NCI-H510A (cell line): ENCODE measurements around the gene STAT5B.
"Not testable (repeated sequence)": the region's sequence is repeated elsewhere in the genome, so short reads cannot be mapped to it uniquely, and the experiment has no call there.

Experiments
- DNase-seq: peaks from one replicate; lab custom pipeline; 2025; lab: John Stamatoyannopoulos, UW

Gene STAT5B

DNA sequence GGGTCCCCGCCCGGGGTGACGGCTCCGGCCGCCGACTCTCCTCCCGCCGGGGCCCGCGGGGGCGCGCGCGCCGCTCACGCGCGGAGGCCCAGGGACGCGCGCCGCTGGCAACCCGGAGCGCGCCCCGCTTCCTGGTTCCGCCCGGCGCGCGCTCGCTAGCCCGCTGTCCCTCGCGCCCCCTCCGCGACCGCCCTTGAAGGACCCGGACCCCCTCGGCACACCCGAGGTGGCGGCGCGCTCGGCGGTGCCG, at the start of gene STAT5B:
Gene STAT5B, minus strand, starts transcription at position 33 of the 250 bp plus-strand sequence. CDS start 44,264 bp downstream, outside the sequence.
- DNase-seq = peak; percentile 73

DNA sequence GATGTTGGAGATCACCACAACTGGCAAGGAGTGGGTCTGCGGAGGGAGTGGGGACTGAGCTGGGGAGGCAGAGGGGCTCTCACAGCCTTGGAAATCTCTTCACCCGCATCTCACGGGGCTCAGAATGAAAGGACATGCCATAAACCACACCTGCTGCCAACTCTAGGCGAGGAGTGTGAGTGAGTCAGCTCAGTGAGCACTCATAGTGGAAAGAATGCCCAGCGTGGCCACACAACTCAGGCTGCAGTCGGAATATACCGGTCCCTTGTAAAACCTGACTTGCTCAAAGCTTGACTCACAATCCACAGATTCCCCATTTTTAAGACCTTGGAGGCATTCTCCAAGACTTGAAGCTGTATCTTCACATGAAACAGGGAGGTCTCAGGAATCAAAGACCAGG, 48.8 kb upstream of the STAT5B start:
- no peak for DNase-seq

DNA sequence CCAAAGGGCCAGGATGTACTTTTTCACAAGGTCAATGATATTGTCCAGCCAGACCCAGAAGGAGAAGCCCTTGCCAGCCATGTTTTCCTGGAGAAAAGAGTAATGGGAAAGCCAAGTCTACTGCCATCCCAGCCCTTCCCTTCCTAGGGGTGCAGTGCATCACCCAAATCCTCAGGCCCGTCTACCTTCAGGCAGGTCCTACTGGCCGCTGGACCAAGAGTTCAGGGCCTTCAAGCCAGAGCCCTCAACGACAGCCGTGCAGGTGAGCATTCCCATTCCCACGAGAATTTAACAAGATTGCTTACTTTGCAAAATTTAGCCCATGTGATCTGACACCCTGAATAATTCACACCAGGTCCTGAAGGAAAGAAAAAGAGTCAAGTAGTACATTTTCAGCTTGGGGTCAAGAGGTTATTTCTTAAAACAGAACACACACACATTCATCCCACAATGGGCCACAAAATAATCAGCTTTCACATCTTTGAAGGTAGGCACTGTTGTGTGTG, 47.1 kb upstream of the STAT5B start:
- DNase-seq = no peak

DNA sequence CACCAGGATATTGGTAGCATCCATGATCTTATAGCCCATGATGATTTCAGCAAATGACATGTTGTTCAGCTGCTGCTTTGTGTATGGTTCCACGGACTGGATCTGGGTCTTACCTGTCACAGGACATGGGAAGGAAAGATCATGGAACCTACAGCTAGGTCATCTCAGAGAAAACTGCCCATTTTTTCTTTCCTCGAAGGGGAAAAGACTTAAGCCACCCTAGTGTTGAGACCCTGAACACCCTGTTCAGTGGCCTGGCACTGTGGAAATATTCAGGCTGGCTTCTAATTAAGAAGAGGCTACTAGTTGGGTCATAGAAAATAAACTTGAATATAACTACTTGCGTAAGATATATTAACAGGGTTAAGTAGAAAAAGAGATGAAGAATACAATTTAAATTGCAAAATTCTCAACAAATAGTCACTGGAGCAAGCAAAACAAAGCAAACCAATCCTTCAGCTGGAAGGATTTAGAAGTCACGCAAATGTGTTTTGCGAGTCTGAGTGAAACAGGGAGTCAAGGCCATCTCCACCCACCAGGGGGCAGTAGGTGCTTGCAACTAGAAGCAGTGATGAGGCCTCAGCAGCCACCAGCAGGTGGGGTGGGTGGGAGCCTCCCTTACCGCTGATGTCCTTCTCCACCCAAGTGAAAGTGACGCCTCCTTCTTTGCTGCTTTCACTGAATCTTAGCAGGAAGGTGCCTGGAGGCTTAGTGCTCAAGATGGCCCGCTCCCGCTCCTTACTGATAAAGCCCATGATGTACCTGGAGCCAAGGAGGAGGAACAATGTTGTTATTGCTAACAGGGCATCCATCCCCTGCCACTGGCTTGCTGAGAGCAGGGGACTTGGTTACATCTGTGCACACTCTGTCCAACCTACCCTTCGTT, 46.4 kb upstream of the STAT5B start:
- peak; percentile 77 for DNase-seq

DNA sequence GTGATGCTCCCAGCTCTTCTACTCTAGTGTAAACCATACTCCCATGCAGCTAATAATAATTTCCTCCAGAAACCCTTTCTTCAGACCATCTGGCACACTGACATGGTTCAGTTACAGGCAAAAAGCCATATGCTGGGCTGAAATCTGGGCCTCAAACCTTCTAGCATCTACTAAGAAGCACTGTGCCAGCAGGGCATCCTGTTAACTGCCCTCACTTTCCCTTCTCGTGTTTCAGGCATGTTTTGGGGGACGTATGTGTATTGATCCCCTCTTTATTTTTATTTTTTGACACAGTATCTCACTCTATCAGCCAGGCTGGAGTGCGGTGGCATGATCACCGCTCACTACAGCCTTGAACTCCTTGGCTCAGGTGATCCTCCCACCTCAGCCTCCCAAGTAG, 45.4 kb upstream of the STAT5B start:
- DNase-seq = no peak

DNA sequence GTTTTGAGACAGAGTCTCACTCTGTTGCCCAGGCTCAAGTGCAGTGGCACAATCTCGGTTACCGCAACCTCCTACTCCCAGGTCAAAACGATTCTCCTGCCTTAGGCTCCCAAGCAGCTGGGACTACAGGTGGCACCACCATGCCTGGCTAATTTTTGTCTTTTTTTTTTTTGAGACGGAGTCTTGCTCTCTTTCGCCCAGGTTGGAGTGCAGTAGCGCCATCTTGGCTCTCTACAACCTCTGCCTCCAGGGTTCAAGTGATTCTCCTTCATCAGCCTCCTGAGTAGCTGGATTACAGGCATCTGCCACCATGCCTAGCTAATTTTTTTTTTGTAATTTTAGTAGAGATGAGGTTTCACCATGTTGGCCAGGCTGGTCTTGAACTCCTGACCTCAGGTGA, 41.8 kb upstream of the STAT5B start:
- not testable (repeated sequence) for DNase-seq

DNA sequence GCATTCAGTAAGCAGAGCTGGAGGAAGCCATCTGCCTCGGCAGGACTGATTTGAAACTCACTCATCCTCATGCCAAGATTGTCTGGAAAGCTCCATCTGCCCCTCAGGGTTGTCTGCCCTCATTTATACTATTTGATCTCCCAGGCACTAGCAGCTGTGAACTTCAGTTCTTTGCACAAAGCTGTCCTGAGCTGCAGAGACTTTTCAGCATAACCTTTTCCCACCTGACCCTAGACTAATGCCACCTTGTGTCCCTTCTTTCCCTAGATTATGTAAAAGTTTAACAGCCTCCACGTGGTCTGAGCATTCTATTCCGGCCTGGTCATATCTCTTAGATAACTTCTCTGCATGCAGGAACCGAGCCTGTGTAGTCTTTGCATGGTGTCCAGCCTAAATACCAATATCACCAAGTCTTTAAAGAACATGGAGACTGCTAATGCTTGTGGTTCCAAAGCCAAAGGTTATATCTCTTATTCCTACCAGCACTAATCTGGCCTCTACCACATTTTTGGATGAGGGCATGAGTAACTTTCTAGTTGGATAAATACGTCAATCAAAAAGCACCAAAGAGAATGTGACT, 41.2 kb upstream of the STAT5B start:
- DNase-seq = no peak

DNA sequence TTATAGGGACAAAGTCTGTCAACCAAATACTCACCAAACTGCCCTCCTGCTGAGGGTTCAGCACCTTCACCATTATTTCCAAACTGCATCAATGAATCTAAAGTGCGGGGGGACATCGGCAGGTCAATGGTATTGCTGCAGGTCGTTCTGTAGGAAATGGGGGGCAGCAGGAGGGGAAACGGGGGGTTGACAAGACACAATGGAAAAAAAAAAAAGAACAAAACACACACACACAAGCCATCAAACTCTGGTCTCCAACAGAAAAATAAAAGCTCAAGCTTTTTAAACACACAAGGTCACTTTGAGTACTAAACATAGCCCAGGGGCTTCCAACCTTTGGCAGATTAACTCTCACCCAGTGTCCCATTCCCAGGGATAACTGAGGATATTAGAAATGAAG, 40.6 kb upstream of the STAT5B start:
- no peak for DNase-seq

DNA sequence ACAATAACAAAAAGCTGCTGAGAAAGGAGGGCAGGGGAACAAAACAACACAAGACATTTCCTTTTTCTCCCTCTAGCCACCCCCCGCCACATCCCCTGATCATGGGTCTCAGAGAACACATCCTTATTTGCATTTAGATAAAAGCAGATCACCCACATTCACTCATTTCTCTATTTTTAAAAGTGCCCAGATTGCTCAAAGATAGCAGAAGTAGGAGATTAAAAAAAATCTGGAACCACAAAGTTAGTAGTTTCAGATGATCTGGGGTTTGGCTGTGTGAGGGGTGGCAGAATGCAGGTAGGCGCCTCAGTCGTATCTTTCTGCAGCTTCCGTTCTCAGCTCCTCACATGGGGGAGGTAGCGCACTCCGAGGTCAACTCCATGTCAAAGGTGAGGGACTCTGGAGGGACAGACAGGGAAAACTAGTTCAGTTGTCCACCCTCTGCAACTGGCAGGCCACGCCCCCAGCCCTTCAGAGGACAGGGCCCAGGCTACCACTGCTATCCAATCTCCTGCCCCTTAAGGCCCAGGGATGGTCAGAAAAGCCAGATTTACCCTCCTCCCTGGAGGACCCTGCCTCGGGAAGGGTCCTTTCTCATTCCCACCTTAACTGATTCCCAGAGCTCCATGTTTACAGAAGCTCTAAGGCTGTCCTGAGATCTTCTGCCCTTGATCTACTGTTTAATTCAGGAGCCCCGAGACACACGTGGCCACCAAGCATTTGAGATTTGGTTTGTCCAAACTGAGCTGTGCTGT, 39.4 kb upstream of the STAT5B start:
- DNase-seq = no peak

DNA sequence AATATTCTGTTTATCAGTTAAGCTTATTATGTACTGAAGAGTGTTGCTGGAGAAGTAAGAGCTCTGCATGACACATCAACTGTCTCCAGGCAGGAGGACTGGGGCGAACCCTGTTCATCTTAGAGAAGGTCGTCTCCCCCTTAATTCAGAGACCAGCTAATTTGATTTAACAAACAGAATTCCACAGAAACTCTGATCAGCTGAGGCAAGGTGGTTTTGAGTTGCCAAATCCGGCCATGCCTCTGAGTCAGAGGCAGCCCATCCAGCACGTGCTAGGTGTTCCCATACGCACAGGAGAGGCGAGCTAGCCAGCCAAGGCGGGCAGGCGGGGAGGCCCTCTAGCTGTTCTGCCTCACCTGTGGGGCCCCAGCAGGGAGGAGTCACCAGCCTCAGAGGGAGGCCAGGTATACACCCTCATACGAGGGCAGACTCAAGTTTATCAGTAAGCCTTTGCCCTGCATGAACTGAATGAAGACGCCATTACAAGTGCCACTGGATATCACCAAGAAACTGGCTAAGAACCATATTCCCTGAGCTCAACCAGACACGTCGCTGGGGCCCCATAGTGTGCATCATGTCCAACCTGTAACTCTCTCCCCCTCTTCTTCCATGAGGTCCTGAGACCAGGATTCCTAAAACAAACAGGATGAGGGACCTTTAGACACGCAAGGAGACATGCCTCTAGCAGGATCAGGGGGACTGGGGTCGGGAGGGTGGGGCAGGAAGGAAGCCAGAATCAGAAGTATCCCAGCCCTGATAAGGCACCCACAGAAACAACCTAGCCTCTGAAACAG, 37.8 kb upstream of the STAT5B start:
- no peak for DNase-seq

DNA sequence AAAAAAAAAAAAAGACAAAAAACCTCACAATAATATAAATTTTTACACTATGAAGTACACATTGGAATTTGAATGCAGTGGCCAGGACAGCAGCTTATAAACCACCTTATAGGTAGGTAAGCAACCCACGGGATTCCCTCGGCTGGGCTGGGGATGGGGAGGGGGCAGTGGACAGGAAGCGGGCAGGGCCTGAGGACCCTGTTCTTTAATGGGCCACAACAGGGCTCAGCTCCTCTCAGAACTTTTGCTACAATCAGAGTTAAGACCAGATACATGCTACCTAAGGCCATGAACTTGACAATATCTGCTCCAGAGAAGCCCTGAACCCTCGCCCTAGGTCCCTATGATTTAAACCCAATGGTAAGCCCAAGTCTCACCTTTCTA, 37.2 kb upstream of the STAT5B start:
- DNase-seq = no peak

DNA sequence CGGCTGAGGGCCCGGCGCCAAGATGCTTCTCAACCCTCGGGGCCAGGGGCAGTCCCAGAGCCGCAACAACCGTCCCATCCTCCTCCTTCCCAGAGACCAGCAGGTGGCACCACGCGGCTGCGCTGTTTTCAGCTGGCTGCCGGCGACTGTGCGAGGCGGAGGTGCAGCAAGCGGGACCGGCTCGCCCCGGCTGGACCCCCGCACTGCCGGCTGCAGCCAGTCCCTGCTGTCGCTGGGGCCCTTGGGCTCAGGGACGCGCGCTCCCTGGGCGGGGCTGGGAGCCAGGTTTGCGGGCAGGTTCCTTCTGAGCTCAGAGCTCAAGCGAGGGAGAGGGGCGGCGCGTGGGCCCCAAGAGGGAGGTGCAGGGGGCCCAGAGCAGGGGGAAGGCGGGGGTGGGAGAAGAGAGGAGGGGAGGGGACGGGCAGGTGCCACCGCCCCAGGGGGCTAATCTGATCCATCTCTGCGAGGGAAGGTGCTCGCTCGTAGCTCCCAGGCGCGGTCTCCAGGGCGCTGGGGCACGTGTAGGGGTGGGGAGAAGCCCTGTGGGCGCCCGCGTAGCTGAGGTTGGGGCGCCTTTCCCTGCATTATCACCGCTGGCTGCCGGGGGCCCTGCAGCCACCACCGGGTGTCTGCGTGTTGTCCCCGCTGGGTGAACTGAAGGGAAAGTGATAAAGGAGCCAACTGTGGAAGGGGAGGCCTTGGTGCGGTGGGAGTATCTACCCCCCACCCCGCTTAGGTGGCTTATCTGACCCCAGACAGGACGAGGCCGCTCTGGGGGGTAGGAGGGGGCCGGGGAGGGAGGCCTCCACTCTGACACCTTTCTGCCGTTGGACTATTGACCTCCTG, 36.3 kb upstream of the STAT5B start:
- DNase-seq = peak; percentile 92

DNA sequence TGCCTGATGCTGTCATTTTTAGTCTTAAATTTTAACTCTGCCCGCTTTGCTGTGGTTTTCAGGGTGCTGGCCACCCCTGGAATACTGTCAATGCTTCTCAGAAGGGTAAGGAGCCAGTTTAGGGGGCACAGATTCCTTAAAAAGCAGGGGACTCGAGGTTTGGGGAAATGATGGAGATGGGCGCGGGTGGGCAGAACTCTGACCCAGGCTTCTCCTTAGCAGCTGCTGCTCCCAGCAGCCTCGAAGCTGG, 35.8 kb upstream of the STAT5B start:
- DNase-seq = no peak

DNA sequence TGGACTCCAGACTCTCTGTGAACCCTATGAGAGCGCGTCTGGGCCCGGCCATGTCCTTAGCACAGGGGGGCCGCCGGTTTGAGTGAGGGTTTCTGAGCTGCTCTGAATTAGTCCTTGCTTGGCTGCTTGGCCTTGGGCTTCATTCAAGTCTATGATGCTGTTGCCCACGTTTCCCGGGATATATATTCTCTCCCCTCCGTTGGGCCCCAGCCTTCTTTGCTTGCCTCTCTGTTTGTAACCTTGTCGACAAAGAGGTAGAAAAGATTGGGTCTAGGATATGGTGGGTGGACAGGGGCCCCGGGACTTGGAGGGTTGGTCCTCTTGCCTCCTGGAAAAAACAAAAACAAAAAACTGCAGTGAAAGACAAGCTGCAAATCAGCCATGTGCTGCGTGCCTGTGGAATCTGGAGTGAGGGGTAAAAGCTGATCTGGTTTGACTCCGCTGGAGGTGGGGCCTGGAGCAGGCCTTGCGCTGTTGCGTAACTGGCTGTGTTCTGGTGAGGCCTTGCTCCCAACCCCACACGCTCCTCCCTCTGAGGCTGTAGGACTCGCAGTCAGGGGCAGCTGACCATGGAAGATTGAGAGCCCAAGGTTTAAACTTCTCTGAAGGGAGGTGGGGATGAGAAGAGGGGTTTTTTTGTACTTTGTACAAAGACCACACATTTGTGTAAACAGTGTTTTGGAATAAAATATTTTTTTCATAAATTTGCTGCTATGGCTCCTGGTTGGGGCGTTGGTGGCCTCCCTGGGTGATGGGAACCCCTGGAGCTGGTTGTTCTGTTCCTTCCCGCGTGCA, 35.2 kb upstream of the STAT5B start:
- DNase-seq = peak; percentile 89

DNA sequence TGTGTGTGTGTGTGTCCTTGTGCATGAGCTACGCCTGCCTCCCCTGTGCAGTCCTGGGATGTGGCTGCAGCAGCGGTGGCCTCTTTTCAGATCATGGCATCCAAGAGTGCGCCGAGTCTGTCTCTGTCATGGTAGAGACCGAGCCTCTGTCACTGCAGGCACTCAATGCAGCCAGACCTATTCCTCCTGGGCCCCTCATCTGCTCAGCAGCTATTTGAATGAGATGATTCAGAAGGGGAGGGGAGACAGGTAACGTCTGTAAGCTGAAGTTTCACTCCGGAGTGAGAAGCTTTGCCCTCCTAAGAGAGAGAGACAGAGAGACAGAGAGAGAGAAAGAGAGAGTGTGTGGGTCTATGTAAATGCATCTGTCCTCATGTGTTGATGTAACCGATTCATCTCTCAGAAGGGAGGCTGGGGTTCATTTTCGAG, 34.6 kb upstream of the STAT5B start:
- no peak for DNase-seq

DNA sequence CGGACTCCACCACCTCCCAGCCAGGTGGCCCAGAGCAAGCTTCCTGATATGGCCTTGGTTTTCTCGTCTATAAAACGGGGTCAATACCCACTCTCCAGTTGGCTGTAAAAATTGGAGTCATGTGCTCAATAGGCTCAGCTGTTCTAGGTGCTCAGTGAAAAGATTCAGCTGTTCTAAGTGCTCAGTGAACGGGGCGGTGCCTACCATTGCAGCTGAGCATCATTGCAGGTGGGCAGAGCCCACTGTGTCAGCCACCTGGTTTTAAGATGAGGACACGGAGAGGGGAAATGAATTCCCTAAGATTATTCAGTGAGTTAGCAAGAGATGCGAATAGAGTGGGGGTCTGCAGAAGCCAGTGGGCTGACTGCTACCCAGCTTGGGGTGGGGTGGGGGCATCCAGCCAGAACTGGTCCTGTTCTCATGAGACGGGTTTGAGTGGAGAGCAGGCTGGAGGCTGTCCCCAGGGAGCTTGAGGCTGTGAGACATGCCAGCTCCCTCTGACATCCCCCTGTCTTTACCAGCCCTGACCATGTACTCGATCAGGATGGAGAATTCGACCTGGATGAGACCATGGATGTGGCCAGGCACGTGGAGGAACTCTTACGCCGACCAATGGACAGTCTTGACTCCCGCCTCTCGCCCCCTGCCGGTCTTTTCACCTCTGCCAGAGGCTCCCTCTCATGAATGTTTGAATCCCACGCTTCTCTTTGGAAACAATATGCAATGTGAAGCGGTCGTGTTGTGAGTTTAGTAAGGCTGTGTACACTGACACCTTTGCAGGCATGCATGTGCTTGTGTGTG, 34.0 kb upstream of the STAT5B start:
- no peak for DNase-seq

DNA sequence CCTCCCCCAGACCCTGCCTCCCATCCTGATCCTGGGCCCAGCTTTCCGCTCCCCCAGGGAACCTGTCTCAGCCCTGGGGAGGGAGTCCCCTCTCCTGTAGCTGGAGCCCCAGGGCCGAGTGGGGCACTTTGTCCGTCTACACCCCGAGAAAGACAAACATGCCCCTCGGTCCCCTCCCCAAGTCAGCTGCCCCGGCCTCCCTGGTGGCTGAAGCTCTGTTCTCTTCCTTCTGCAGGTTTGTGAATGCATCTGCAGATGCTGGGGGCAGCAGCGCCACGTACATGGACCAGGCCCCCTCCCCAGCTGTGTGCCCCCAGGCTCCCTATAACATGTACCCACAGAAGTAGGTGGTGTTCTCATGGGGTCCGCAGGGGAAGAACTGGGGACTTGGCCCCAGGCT, 33.0 kb upstream of the STAT5B start:
- DNase-seq = no peak

DNA sequence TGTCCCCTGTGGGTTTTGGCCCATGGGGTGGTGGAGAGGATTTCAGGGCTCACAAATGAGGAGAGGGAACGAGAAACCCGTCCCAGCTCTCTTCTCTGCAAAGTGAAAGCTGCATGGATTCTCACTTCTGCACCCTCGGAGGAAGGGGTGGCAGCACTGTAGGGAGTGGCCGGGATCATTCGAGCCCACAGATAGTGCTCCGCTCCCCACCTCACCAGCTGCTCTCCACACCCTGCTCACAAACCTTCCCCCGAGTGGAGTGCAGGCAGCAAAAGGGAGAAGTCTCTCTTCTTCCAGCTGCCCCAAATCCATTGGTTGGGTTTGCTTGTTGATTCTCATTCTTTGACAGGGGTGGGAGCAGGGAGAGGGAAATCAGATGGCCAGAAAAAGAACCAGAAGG, 32.3 kb upstream of the STAT5B start:
- no peak for DNase-seq

DNA sequence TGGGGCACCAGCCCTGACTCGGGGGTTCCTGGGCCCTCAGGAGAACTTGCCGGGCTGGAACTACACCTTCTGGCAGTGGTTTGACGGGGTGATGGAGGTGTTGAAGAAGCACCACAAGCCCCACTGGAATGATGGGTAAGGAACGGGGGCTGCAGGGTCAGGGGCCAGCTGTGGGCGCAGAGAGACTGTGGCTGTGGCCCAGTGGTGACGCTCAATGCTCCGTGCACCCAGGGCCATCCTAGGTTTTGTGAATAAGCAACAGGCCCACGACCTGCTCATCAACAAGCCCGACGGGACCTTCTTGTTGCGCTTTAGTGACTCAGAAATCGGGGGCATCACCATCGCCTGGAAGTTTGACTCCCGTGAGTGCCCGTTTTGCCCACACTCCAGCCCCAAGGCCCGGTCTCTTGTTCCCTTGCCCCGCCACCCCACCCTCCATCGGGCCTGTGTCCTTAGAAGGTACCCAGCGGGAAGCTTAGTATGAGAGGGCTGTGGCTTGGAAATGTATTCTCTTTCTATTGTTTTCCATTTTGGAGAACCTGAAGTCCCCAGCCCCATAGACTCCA, 31.3 kb upstream of the STAT5B start:
- no peak for DNase-seq

DNA sequence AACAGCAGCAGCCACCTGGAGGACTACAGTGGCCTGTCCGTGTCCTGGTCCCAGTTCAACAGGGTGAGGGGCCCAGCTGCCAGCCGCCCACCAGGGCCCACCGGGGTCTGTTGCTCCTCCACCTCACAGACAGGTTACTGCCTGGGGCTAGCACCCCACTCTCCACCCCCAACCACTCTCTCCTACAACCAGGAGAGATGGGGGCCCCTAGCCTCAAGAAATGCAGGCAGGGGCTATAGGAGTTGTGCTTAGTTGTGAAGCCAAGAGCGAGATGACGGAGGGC, 30.1 kb upstream of the STAT5B start:
- no peak for DNase-seq
